Mesenchymal stem cell (in vitro differentiated cells and primary cell): Measurements from ENCODE around the gene SP9.

Source experiments
- DNase-seq: peaks from one replicate; pipeline ENCODE4 v3.0.0-alpha.2; 2013
- H2AFZ ChIP-seq: one replicate; pipeline ENCODE4 v1.6.1; 2013; ENCODE audit warnings: low read depth, mild to moderate bottlenecking, control low read depth, inconsistent platforms, low read length, moderate library complexity
- H2AK5ac ChIP-seq: 2 replicates; pipeline ENCODE4 v1.6.1; 2013; ENCODE audit warnings: low read length, moderate library complexity, mild to moderate bottlenecking, inconsistent platforms; ENCODE audit not compliant: severe bottlenecking
- H2BK120ac ChIP-seq: one replicate; pipeline ENCODE4 v1.6.1; 2013; ENCODE audit warnings: low read depth, mild to moderate bottlenecking, inconsistent platforms, low read length, moderate library complexity
- H2BK12ac ChIP-seq, 2 experiments: one replicate each; pipeline ENCODE4 v1.6.1; 2013; ENCODE audit warnings: inconsistent platforms in 2 of 2, low read length in 2 of 2, mild to moderate bottlenecking in 2 of 2, moderate library complexity in 2 of 2, control low read depth in 1 of 2
- H2BK15ac ChIP-seq: one replicate; pipeline ENCODE4 v1.6.1; 2013; ENCODE audit warnings: mild to moderate bottlenecking, low read depth, inconsistent platforms; ENCODE audit not compliant: poor library complexity, severe bottlenecking
- H2BK5ac ChIP-seq: 2 replicates; pipeline ENCODE4 v1.6.1; 2013; ENCODE audit warnings: low read depth, mild to moderate bottlenecking, low read length, control low read depth, inconsistent platforms; ENCODE audit not compliant: poor library complexity, severe bottlenecking
- H3K14ac ChIP-seq, 2 experiments: one replicate each; pipeline ENCODE4 v1.6.1; 2013; ENCODE audit warnings: inconsistent platforms in 2 of 2, low read length in 2 of 2, control low read depth in 1 of 2, mild to moderate bottlenecking in 1 of 2, moderate library complexity in 1 of 2
- H3K18ac ChIP-seq, 2 experiments: one replicate each; pipeline ENCODE4 v1.6.1; 2013; ENCODE audit warnings: inconsistent platforms in 2 of 2, low read length in 2 of 2, control low read depth in 1 of 2, low read depth in 1 of 2, mild to moderate bottlenecking in 1 of 2
- H3K23ac ChIP-seq, 2 experiments: one replicate each; pipeline ENCODE4 v1.6.1; 2013; ENCODE audit warnings: inconsistent platforms in 2 of 2, low read length in 2 of 2, mild to moderate bottlenecking in 2 of 2, moderate library complexity in 2 of 2, control low read depth in 1 of 2
- H3K27ac ChIP-seq: 2 replicates; pipeline ENCODE4 v1.5.1; 2013; ENCODE audit warnings: mild to moderate bottlenecking, moderate library complexity, low read length, control low read depth, inconsistent platforms; ENCODE audit not compliant: poor library complexity, severe bottlenecking
- H3K27me3 ChIP-seq, 2 experiments: 2 replicates each; pipeline versions ENCODE4 v1.6.1 to v1.7.0; 2013; ENCODE audit warnings: low read length in 2 of 2, mild to moderate bottlenecking in 2 of 2, moderate library complexity in 2 of 2, control low read depth in 1 of 2, inconsistent platforms in 1 of 2; ENCODE audit not compliant: control insufficient read depth in 1 of 2, insufficient read depth in 1 of 2
- H3K36me3 ChIP-seq, 2 experiments: 2 replicates each; pipeline versions ENCODE4 v1.6.1 to v1.7.0; 2013; ENCODE audit warnings: low read length in 2 of 2, control low read depth in 1 of 2, inconsistent platforms in 1 of 2, low read depth in 1 of 2, mild to moderate bottlenecking in 1 of 2; ENCODE audit not compliant: insufficient read depth in 2 of 2, control insufficient read depth in 1 of 2
- H3K4ac ChIP-seq, 2 experiments: one replicate each; pipeline ENCODE4 v1.6.1; 2013; ENCODE audit warnings: inconsistent platforms in 2 of 2, low read length in 2 of 2, mild to moderate bottlenecking in 2 of 2, moderate library complexity in 2 of 2, control low read depth in 1 of 2, low read depth in 1 of 2
- H3K4me1 ChIP-seq: 2 replicates; pipeline ENCODE4 v1.6.1; 2013; ENCODE audit warnings: low read depth, low read length, control low read depth; ENCODE audit not compliant: control insufficient read depth, insufficient read depth
- H3K4me2 ChIP-seq: 2 replicates; pipeline ENCODE4 v1.6.1; 2013; ENCODE audit warnings: low read length, mild to moderate bottlenecking, inconsistent platforms; ENCODE audit not compliant: poor library complexity, severe bottlenecking
- H3K4me3 ChIP-seq, 2 experiments: 2 replicates each; pipeline versions ENCODE4 v1.5.1 to v1.7.0; 2013; ENCODE audit warnings: low read length in 2 of 2, mild to moderate bottlenecking in 2 of 2, control low read depth in 1 of 2, low read depth in 1 of 2; ENCODE audit not compliant: insufficient read depth in 1 of 2
- H3K79me1 ChIP-seq: replicated peaks from 2 replicates; pipeline ENCODE4 v1.6.1; 2013; ENCODE audit warnings: mild to moderate bottlenecking, control low read depth, low read length, inconsistent platforms; ENCODE audit not compliant: poor library complexity, severe bottlenecking
- H3K9ac ChIP-seq: 2 replicates; pipeline ENCODE4 v1.7.0; 2013; ENCODE audit warnings: mild to moderate bottlenecking, low read length, moderate library complexity
- H3K9me3 ChIP-seq: 2 replicates; pipeline ENCODE4 v1.7.0; 2013; ENCODE audit warnings: mild to moderate bottlenecking, low read length; ENCODE audit not compliant: control insufficient read depth
- H4K8ac ChIP-seq: one replicate; pipeline ENCODE4 v1.6.1; 2013; ENCODE audit warnings: inconsistent platforms, mild to moderate bottlenecking, low read length, moderate library complexity
- H4K91ac ChIP-seq: one replicate; pipeline ENCODE4 v1.6.1; 2013; ENCODE audit warnings: mild to moderate bottlenecking, low read length, inconsistent platforms
- WGBS: methylation state at CpG from one replicate; pipeline ENCODE4 v1.1.7; 2013; ENCODE audit warnings: mixed read lengths; 5-methylcytosine and 5-hydroxymethylcytosine counted together

Gene SP9

DNA sequence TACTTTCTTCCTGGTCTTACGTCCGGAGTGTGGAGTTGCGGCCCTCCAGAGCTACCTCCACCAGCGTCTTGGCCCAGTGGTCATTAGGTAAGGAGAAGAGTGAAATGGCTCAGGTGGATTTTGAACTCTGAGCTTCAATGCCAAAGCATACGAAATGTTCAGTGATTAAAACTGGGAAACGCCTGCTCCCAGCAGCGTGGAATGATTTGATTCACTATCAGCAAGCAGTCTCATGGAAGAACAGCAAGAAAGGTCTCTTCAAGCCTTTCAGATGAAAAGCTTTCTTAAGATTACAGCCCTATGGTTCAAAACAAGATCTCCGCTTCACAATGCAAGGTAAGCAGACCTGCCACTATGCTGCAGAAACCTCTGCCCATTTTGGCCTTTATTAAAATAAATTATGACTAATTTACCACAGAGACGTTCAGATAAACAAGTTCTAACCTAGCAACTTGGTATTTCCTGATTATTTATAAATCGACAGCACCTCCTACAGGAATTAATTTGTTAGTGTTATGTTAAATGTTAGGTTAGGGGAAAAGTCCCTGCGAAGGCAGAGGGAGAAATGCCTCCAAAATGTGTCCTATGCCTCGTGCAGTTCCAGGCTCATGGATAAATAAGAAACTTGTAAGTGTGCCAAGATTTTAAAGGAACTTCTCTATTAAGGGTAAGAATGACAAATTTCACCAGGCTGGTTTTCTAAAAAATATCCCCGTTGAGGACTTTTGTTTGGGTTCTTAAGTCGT lies 10.1 kb downstream of the SP9 start:
- Histone ChIP-seq H3K9ac (peak overlapping the region; percentile 7), H3K27ac (no peak overlapping the region), H3K4ac (no peak overlapping the region), H3K9me3 (no peaks in the 10 kb centered on the region), H3K4me3 (no peak overlapping the region), H2AK5ac (no peak overlapping the region), H2BK15ac (no peak overlapping the region), H3K79me1 (peaks cover 2% of the 10 kb centered on the region), H2BK5ac (no peak overlapping the region), H3K36me3 (peaks cover 5 to 19% of the 10 kb centered on the region in 2 experiments), H4K8ac (no peak overlapping the region), H3K27me3 (peaks cover 46 to 47% of the 10 kb centered on the region in 2 experiments), H3K23ac (no peak overlapping the region), H2BK120ac (no peak overlapping the region), H2BK12ac (no peak overlapping the region), H3K18ac (no peak overlapping the region), H2AFZ (no peak overlapping the region), H3K4me1 (peaks cover 28% of the 10 kb centered on the region), H3K4me2 (no peak overlapping the region), H4K91ac (no peak overlapping the region), H3K14ac (no peak overlapping the region)
- WGBS = 27% methylated on average over 13 of the region's 14 CpGs
- DNase-seq = peak; percentile 64

GRCh38 chr2:174350018-174350417 lies 15.3 kb downstream of the SP9 start:
- Histone ChIP-seq H2AK5ac (no peak overlapping the region), H3K27me3 (no peaks in the 10 kb centered on the region), H3K18ac (no peak overlapping the region), H2AFZ (no peak overlapping the region), H4K8ac (no peak overlapping the region), H3K9ac (no peak overlapping the region), H3K9me3 (no peaks in the 10 kb centered on the region), H4K91ac (no peak overlapping the region), H3K36me3 (peaks cover 5 to 36% of the 10 kb centered on the region in 2 experiments), H3K14ac (no peak overlapping the region), H2BK12ac (no peak overlapping the region), H2BK15ac (no peak overlapping the region), H3K4ac (no peak overlapping the region), H3K4me1 (no peaks in the 10 kb centered on the region), H3K27ac (no peak overlapping the region), H3K23ac (no peak overlapping the region), H3K4me2 (no peak overlapping the region), H3K79me1 (peaks cover 3% of the 10 kb centered on the region), H3K4me3 (no peak overlapping the region), H2BK120ac (no peak overlapping the region), H2BK5ac (no peak overlapping the region)
- peak; percentile 14 for DNase-seq
- WGBS = 78% methylated on average over 1 of the region's 2 CpGs

DNA sequence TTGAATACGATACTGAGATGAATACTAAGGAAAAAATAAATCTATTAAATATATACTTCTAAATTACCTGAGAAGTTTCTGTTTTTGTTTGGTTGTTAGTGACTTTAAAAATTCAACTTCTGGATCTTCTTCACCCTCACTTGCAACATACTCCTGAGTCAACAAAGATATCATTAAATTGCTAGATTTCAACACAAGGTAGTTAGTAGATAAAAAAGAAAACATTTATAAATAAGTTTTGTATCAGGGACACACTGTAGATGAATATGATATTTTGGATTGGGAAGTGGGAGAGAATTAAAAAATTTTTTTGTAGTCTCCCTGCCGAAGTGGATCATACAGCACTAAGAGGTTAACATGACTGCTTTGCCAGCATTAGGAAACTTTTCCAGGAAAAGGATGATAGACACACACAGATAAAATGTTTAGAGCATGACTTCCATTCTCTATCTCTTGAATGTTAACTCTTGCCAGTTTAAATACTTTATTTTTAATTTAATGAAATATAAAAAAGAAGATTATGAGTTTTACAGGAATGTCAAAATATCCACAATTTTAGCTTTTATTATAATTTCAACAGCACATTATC lies 15.9 kb downstream of the SP9 start:
- no peak overlapping the region for H3K4me3 ChIP-seq
- no peak overlapping the region for H4K91ac ChIP-seq
- H3K4ac ChIP-seq = no peak overlapping the region
- no peak overlapping the region for H4K8ac ChIP-seq
- no peak overlapping the region for H2AFZ ChIP-seq
- H3K27ac ChIP-seq = no peak overlapping the region
- WGBS = 89% methylated on average over 1 of the region's 2 CpGs
- H3K23ac ChIP-seq = no peak overlapping the region
- no peak for DNase-seq
- no peak overlapping the region for H2BK15ac ChIP-seq
- H2BK120ac ChIP-seq = no peak overlapping the region
- peaks cover 5 to 36% of the 10 kb centered on the region in 2 experiments for H3K36me3 ChIP-seq
- H3K79me1 ChIP-seq = peaks cover 3% of the 10 kb centered on the region
- H3K9me3 ChIP-seq = no peaks in the 10 kb centered on the region
- H3K27me3 ChIP-seq = no peaks in the 10 kb centered on the region
- no peak overlapping the region for H3K14ac ChIP-seq
- H3K18ac ChIP-seq = no peak overlapping the region
- H3K9ac ChIP-seq = no peak overlapping the region
- H2BK12ac ChIP-seq = no peak overlapping the region
- no peaks in the 10 kb centered on the region for H3K4me1 ChIP-seq
- H2BK5ac ChIP-seq = no peak overlapping the region
- no peak overlapping the region for H3K4me2 ChIP-seq
- no peak overlapping the region for H2AK5ac ChIP-seq

DNA sequence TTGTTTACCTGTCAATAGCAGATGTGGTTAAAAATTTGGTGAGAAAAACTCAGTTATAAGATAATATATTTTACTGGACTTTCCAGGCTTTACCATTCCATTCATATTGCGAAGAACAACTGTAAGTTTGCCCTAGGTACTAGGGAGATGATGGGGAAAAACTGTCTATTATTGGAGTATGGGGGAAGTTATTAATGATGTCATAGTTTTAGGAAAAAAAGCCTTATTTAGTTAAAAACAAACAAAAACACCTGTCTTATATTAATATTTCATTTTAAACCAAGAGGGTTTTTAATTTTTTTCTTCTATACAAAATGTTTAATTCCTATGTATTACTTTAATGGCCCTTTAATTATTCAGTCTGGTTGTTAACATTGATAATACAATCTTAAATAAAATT lies 18.2 kb downstream of the SP9 start:
- Histone ChIP-seq H3K27me3 (no peaks in the 10 kb centered on the region), H3K18ac (no peak overlapping the region), H2BK12ac (no peak overlapping the region), H3K14ac (no peak overlapping the region), H2BK15ac (no peak overlapping the region), H4K8ac (no peak overlapping the region), H3K4me1 (no peaks in the 10 kb centered on the region), H3K23ac (no peak overlapping the region), H3K79me1 (peaks cover 3% of the 10 kb centered on the region), H3K9ac (no peak overlapping the region), H3K36me3 (peaks cover 7 to 41% of the 10 kb centered on the region in 2 experiments), H3K9me3 (no peaks in the 10 kb centered on the region), H3K4me2 (no peak overlapping the region), H2AK5ac (no peak overlapping the region), H3K4me3 (no peak overlapping the region), H3K4ac (no peak overlapping the region), H2BK5ac (no peak overlapping the region), H4K91ac (no peak overlapping the region), H3K27ac (no peak overlapping the region), H2BK120ac (no peak overlapping the region), H2AFZ (no peak overlapping the region)
- DNase-seq = no peak
- WGBS = no CpG with 5 or more reads among the region's 1 CpG
